ENCODE data around the gene FILIP1L. TPM values are rescaled to one million over a fixed set of nuclear protein-coding genes. Genes with fewer than 3 reads are reported as not detected.

Gene FILIP1L
- total and polyA plus RNA-seq, 2 of the 4 experiments (the other 2 are of a cell fraction), result 11.5 to 19.9 TPM

GRCh38 chr3:100158918-100159330 is 44.6 kb upstream of the FILIP1L start:
- H2AK9ac ChIP-seq (replicated peaks; ENCODE audit: low read depth, low read length, poor library complexity), result no peak overlapping the region
- no peak overlapping the region for H3K23ac ChIP-seq (ENCODE audit: low read depth, low read length)
- BruUV-seq (replicated peaks), result no TSS peak
- H2BK15ac ChIP-seq (ENCODE audit: low read depth, low read length), result peak overlapping the region; percentile 38; the same call in 1 of the 3 replicates
- TF ChIP-seq FOS (IDR thresholded peaks at IDR 0.05; ENCODE audit: low read depth, low read length), result no peak
- peak; percentile 67 for TF ChIP-seq CEBPB (IDR thresholded peaks at IDR 0.05; ENCODE audit: low read depth, low read length)
- H3K4me1 ChIP-seq (ENCODE audit: control insufficient read depth, insufficient read depth, low read length), result peaks cover 5% of the 10 kb centered on the region
- no peak overlapping the region for H3K4me3 ChIP-seq (ENCODE audit: insufficient read depth, low read depth, low read length)
- ATAC-seq (ENCODE audit: low read depth) (no peak), DNase-seq (no peak)
- no peaks in the 10 kb centered on the region; the same call in 1 of the 2 replicates for H3K9me1 ChIP-seq (ENCODE audit: insufficient read depth, low read length)
- peak overlapping the region; percentile 57 for H2BK5ac ChIP-seq (ENCODE audit: low read depth, low read length, poor library complexity, severe bottlenecking)
- dilution Hi-C loops (cut with HindIII; ENCODE audit: low sequenced_read_pairs, unreplicated experiment) (no loop called here), intact Hi-C loops (cut with micrococcal nuclease) (loop anchor here (2.0 kb wide), 1 partner anchor 52 kb away; no protein-coding TSS in a partner anchor), in situ Hi-C loops (cut with MboI; ENCODE audit: low sequenced_read_pairs) (no loop called here)
- H3K9ac ChIP-seq (ENCODE audit: low read depth, low read length), result no peak overlapping the region
- no peaks in the 10 kb centered on the region for H3K79me1 ChIP-seq (ENCODE audit: low read depth in 1 of 2, low read length in 2 of 2)
- H2BK20ac ChIP-seq (ENCODE audit: low read depth, low read length), result peak overlapping the region; percentile 77
- 0 out of 2 replicates have a peak overlapping the region, but pooled peaks have one; percentile 56 for H4K91ac ChIP-seq (ENCODE audit: insufficient read depth, low read depth, low read length)
- H2BK120ac ChIP-seq (ENCODE audit: low read depth, low read length), result peak overlapping the region; percentile 71
- H4K8ac ChIP-seq (ENCODE audit: low read depth in 2 of 2, low read length in 2 of 2), result peak overlapping the region in 1 of 2 experiments; percentile 32; a peak in 1 of 4 replicates
- peak overlapping the region; percentile 38; the same call in 1 of the 2 replicates for H3K4ac ChIP-seq (ENCODE audit: low read depth, low read length)
- H3K56ac ChIP-seq (ENCODE audit: extremely low read depth, insufficient read depth, low read length), result no peak overlapping the region
- WGBS, 2 experiments (ENCODE audit: extremely low coverage in 2 of 2, insufficient read length in 1 of 2), result 17% methylated on average over 1 of the region's 2 CpGs; no CpG with 5 or more reads in 1 of the 2 experiments
- H3K14ac ChIP-seq (replicated peaks; ENCODE audit: low read depth, low read length), result peak overlapping the region; percentile 50; the same call in 1 of the 2 replicates
- CTCF ChIA-PET, result no interaction called here
- H3K4me2 ChIP-seq (ENCODE audit: low read depth, low read length), result no peak overlapping the region
- H2AFZ ChIP-seq (replicated peaks; ENCODE audit: low read length, poor library complexity), result no peak overlapping the region
- peak overlapping the region; percentile 75; the same call in 1 of the 2 replicates for H3K27ac ChIP-seq (ENCODE audit: insufficient read depth, low read length)
- no peaks in the 10 kb centered on the region for H3K36me3 ChIP-seq (ENCODE audit: control insufficient read depth, insufficient read depth, low read length)
- H3K18ac ChIP-seq (ENCODE audit: low read depth, low read length), result peak overlapping the region; percentile 63; the same call in 1 of the 2 replicates
- peaks cover 5% of the 10 kb centered on the region for H3K9me3 ChIP-seq (ENCODE audit: control insufficient read depth, insufficient read depth, low read length)
- POLR2A ChIA-PET (ENCODE audit: unreplicated experiment), result no interaction called here
- H3K27me3 ChIP-seq (ENCODE audit: control insufficient read depth, insufficient read depth, low read length), result no peaks in the 10 kb centered on the region
- no peak overlapping the region for H4K5ac ChIP-seq (ENCODE audit: low read depth, low read length)
- H2AK5ac ChIP-seq (ENCODE audit: low read depth, low read length), result no peak overlapping the region
- no peaks in the 10 kb centered on the region for H4K20me1 ChIP-seq (ENCODE audit: insufficient read depth, low read length)

Data from IMR-90 (cell line).